ENCODE measurements around the gene TUBGCP3. TPM values are rescaled to one million over a fixed set of nuclear protein-coding genes. Genes with fewer than 3 reads are reported as not detected.

Gene TUBGCP3
- total RNA-seq, 1 donor from 2014 or later = 14.0 TPM

DNA sequence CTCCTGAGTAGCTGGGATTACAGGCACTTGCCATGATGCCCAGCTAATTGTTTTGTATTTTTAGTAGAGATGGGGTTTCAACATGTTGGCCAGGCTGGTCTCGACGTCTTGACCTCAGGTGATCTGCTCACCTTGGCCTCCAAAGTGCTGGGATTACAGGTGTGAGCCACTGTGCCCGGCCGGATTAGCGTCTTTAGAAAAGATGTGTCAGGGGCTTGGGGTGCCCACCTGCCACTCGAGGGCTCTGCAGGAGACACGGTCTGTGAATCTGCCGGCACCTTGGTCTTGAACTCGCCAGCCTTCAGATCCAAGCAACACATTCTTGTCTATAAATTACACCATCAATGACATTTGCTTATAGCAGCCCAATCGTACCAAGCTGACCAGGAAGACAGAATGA is 38.8 kb upstream of the TUBGCP3 start:
- Mint-ChIP-seq H3K4me1 (ENCODE audit: low read depth, unreplicated experiment) (no peaks in the 10 kb centered on the region), H3K27ac (ENCODE audit: unreplicated experiment) (no peak overlapping the region), H3K36me3 (ENCODE audit: low read depth, unreplicated experiment) (no peaks in the 10 kb centered on the region), H3K9me3 (ENCODE audit: unreplicated experiment) (no peaks in the 10 kb centered on the region), H3K27me3 (ENCODE audit: low read depth, unreplicated experiment) (peaks cover 46% of the 10 kb centered on the region), H3K4me3 (ENCODE audit: unreplicated experiment) (no peak overlapping the region)
- H3K27ac ChIP-seq (ENCODE audit: low read depth, low read length) = no peak overlapping the region
- H2AFZ ChIP-seq (ENCODE audit: low read depth, low read length) = no peak overlapping the region
- no peak for FAIRE-seq
- no peak for DNase-seq (ENCODE audit: low read depth)
- no peaks in the 10 kb centered on the region for H3K4me1 ChIP-seq (ENCODE audit: insufficient read depth, low read length)
- no peaks in the 10 kb centered on the region for H3K36me3 ChIP-seq (ENCODE audit: insufficient read depth, low read length)
- H3K27me3 ChIP-seq (ENCODE audit: insufficient read depth, low read length) = peaks cover 2% of the 10 kb centered on the region
- H3K4me2 ChIP-seq (ENCODE audit: low read length) = no peak overlapping the region
- no peaks in the 10 kb centered on the region for H4K20me1 ChIP-seq (ENCODE audit: insufficient read depth, low read length)
- no peak for TF ChIP-seq EZH2 (IDR thresholded peaks at IDR 0.05; ENCODE audit: insufficient read depth, low read length)
- TF ChIP-seq CTCF (IDR thresholded peaks at IDR 0.05; ENCODE audit: insufficient read depth, low read depth, low read length) = no peak
- no peak overlapping the region for H3K4me3 ChIP-seq (ENCODE audit: insufficient read depth, low read depth, low read length)
- no peak overlapping the region for H3K9ac ChIP-seq (ENCODE audit: low read length)
- no peaks in the 10 kb centered on the region for H3K79me2 ChIP-seq (ENCODE audit: insufficient read depth, low read length)
- H3K9me3 ChIP-seq (ENCODE audit: insufficient read depth, low read depth, low read length) = no peaks in the 10 kb centered on the region

DNA sequence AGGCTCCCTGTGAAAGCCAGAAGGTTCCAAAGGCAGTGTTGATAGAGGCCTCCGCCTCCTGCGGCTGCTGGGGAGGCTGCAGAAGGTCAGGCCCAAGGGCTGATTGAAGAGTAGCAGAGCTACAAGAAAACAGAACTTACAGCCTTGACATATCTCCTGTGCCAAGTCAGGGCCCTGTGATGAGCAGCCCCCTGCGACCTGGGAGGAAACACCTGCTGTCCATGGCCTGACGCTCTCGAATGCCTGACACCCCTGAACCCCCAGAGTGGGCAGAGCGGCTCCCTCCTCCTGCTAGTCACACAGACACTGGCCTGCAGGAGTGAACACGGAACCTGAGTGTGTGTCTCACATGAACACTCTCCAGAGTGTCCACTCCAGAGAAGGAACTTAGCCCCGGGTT is 38.2 kb upstream of the TUBGCP3 start:
- Mint-ChIP-seq H3K4me1 (ENCODE audit: low read depth, unreplicated experiment) (no peaks in the 10 kb centered on the region), H3K9me3 (ENCODE audit: unreplicated experiment) (no peaks in the 10 kb centered on the region), H3K36me3 (ENCODE audit: low read depth, unreplicated experiment) (no peaks in the 10 kb centered on the region), H3K27ac (ENCODE audit: unreplicated experiment) (no peak overlapping the region), H3K27me3 (ENCODE audit: low read depth, unreplicated experiment) (peaks cover 46% of the 10 kb centered on the region), H3K4me3 (ENCODE audit: unreplicated experiment) (no peak overlapping the region)
- no peak overlapping the region for H2AFZ ChIP-seq (ENCODE audit: low read depth, low read length)
- H3K4me3 ChIP-seq (ENCODE audit: insufficient read depth, low read depth, low read length) = no peak overlapping the region
- FAIRE-seq = no peak
- no peaks in the 10 kb centered on the region for H3K9me3 ChIP-seq (ENCODE audit: insufficient read depth, low read depth, low read length)
- no peaks in the 10 kb centered on the region for H4K20me1 ChIP-seq (ENCODE audit: insufficient read depth, low read length)
- DNase-seq (ENCODE audit: low read depth) = no peak
- H3K4me1 ChIP-seq (ENCODE audit: insufficient read depth, low read length) = no peaks in the 10 kb centered on the region
- no peak for TF ChIP-seq CTCF (IDR thresholded peaks at IDR 0.05; ENCODE audit: insufficient read depth, low read depth, low read length)
- TF ChIP-seq EZH2 (IDR thresholded peaks at IDR 0.05; ENCODE audit: insufficient read depth, low read length) = no peak
- H3K36me3 ChIP-seq (ENCODE audit: insufficient read depth, low read length) = no peaks in the 10 kb centered on the region
- no peak overlapping the region for H3K27ac ChIP-seq (ENCODE audit: low read depth, low read length)
- H3K27me3 ChIP-seq (ENCODE audit: insufficient read depth, low read length) = peaks cover 2% of the 10 kb centered on the region
- no peak overlapping the region for H3K4me2 ChIP-seq (ENCODE audit: low read length)
- no peaks in the 10 kb centered on the region for H3K79me2 ChIP-seq (ENCODE audit: insufficient read depth, low read length)
- H3K9ac ChIP-seq (ENCODE audit: low read length) = no peak overlapping the region

DNA sequence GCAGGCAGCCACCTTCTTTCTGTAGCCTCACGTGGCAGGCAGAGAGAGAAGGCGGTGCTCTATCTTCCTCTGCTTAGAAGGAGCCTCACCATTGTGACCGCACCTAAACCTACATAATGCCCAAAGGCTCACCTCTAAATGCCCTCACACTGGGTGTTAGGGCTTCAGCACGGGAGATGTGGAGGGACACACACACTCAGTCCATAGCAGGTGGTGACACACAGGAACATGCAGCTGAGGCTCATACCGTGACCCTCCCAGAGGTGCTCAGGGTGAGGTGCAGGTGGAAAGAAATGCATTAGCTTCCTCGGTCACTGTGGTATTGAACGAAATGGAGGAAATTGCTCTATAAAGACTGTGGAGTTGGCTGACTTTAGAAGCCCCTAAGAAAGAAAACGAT is 37.7 kb upstream of the TUBGCP3 start:
- FAIRE-seq = no peak

More for the DNA sequence above, 37.7 kb upstream of the TUBGCP3 start:
- H3K9me3 Mint-ChIP-seq (ENCODE audit: unreplicated experiment) = no peaks in the 10 kb centered on the region
- H3K4me1 Mint-ChIP-seq (ENCODE audit: low read depth, unreplicated experiment) = no peaks in the 10 kb centered on the region
- no peak overlapping the region for H3K9ac ChIP-seq (ENCODE audit: low read length)
- no peaks in the 10 kb centered on the region for H4K20me1 ChIP-seq (ENCODE audit: insufficient read depth, low read length)
- peaks cover 46% of the 10 kb centered on the region for H3K27me3 Mint-ChIP-seq (ENCODE audit: low read depth, unreplicated experiment)
- H3K36me3 Mint-ChIP-seq (ENCODE audit: low read depth, unreplicated experiment) = no peaks in the 10 kb centered on the region
- H3K9me3 ChIP-seq (ENCODE audit: insufficient read depth, low read depth, low read length) = no peaks in the 10 kb centered on the region
- peaks cover 2% of the 10 kb centered on the region for H3K27me3 ChIP-seq (ENCODE audit: insufficient read depth, low read length)
- H3K4me1 ChIP-seq (ENCODE audit: insufficient read depth, low read length) = no peaks in the 10 kb centered on the region
- H3K4me3 Mint-ChIP-seq (ENCODE audit: unreplicated experiment) = no peak overlapping the region
- no peak for TF ChIP-seq EZH2 (IDR thresholded peaks at IDR 0.05; ENCODE audit: insufficient read depth, low read length)
- TF ChIP-seq CTCF (IDR thresholded peaks at IDR 0.05; ENCODE audit: insufficient read depth, low read depth, low read length) = no peak
- DNase-seq (ENCODE audit: low read depth) = no peak
- H3K4me3 ChIP-seq (ENCODE audit: insufficient read depth, low read depth, low read length) = no peak overlapping the region
- no peak overlapping the region for H3K4me2 ChIP-seq (ENCODE audit: low read length)
- no peaks in the 10 kb centered on the region for H3K79me2 ChIP-seq (ENCODE audit: insufficient read depth, low read length)
- no peak overlapping the region for H3K27ac ChIP-seq (ENCODE audit: low read depth, low read length)
- no peak overlapping the region for H2AFZ ChIP-seq (ENCODE audit: low read depth, low read length)
- H3K36me3 ChIP-seq (ENCODE audit: insufficient read depth, low read length) = no peaks in the 10 kb centered on the region
- H3K27ac Mint-ChIP-seq (ENCODE audit: unreplicated experiment) = no peak overlapping the region
